22Rv1 (cell line): ENCODE results near the gene PATJ.

Experiments
- H3K27ac ChIP-seq: fragments of 450-650 bp; 2 replicates; pipeline ENCODE4 v1.5.1; 2017
- CTCF ChIP-seq: fragments of 450-650 bp; IDR thresholded peaks from 2 replicates; pipeline ENCODE4 v1.5.1; 2017; ENCODE audit warnings: mild to moderate bottlenecking
- ZFX ChIP-seq: fragments of 450-650 bp; IDR thresholded peaks from 2 replicates; pipeline ENCODE4 v1.6.1; 2017; ENCODE audit warnings: antibody characterized with exemption, borderline replicate concordance

Gene PATJ

GRCh38 chr1:62057641-62058290 lies 315.5 kb downstream of the PATJ start:
- TF ChIP-seq CTCF = no peak
- H3K27ac ChIP-seq = no peak overlapping the region

DNA sequence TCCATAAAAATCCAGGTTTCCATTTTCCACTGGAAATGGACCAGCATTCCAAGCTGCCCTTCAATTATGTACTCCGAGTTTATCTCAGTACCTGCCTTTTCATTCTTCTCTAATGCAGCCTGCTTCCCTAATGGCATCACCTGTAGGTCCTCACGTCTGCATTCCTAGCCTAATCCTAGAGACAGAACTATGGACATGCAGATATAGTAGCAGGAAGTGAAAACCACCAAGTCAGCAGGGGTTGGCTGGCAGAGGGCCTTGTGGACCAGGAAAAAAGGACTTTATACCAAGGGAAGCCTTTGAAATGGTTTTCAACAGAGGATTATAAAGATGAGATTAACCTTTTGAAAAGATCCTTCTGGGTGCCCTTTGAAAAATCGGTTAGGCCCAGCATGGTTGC lies 316.7 kb downstream of the PATJ start:
- no peak overlapping the region for H3K27ac ChIP-seq
- no peak for TF ChIP-seq CTCF
- TF ChIP-seq ZFX = no peak

- TF ChIP-seq CTCF = no peak
- no peak for TF ChIP-seq ZFX
- no peak overlapping the region for H3K27ac ChIP-seq
These were observed 319.8 kb downstream of the PATJ start for GRCh38 chr1:62062087-62062486.

- H3K27ac ChIP-seq = no peak overlapping the region
- no peak for TF ChIP-seq CTCF
- TF ChIP-seq ZFX = no peak
These were observed 322.6 kb downstream of the PATJ start for GRCh38 chr1:62064829-62065407.

DNA sequence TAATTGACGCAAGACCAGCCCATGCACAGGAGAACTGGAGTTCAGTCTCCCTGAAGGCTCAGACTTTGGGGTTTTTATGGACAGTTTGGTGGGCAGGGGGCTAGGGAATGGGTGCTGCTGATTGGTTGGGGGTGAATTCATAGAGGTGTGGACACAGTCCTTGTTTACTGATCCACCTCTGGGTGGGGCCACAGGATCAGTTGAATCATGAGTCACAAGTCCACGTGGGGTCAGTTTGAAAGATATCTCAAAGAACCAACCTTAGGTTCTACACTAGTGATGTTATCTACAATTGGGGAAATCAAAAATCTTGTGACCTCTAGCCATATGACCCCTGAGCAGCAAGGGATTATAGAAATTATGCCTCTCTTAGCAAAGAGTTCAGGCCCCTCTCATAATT lies 324.4 kb downstream of the PATJ start:
- TF ChIP-seq CTCF (no peak), ZFX (no peak)
- H3K27ac ChIP-seq = no peak overlapping the region

DNA sequence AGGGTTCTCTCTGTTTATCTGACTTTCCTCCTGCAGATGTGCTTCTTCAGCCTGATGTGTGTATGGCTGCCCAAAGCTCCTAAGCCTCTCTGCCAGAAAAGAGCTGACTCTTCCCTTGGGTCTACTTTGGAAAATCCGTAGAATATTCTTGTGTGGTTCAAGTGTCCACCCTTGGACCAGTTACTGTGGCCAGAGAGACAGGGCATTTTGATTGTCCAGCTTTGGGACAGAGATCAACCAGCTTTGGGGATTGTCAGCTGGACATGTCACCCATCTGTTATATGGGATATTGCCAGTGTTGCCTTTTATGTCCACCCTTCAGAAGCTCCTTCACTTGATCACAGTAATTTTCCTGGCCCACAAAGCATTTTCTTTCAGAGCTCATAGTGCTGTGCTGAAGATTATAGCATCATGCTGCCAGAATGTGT lies 326.1 kb downstream of the PATJ start:
- TF ChIP-seq CTCF (no peak), ZFX (no peak)
- no peak overlapping the region for H3K27ac ChIP-seq

GRCh38 chr1:62068978-62069377 lies 326.7 kb downstream of the PATJ start:
- no peak for TF ChIP-seq CTCF
- TF ChIP-seq ZFX = no peak
- no peak overlapping the region for H3K27ac ChIP-seq
